ENCODE results near the gene TMEM143.

TMEM143 gene

GRCh38 chr19:48353677-48354076 is 10.1 kb downstream of the TMEM143 start:
- no peak for DNase-seq

GRCh38 chr19:48351341-48351752 is 12.4 kb downstream of the TMEM143 start:
- DNase-seq, result peak; percentile 19

- DNase-seq, result no peak
Observed at GRCh38 chr19:48350856-48351255, 12.9 kb downstream of the TMEM143 start.

GRCh38 chr19:48348737-48349136 is 15.0 kb downstream of the TMEM143 start:
- no peak for DNase-seq

GRCh38 chr19:48348045-48348444 is 15.7 kb downstream of the TMEM143 start:
- DNase-seq, result no peak

- no peak for DNase-seq
Observed at GRCh38 chr19:48346191-48346590, 17.5 kb downstream of the TMEM143 start.

GRCh38 chr19:48344892-48345291 is 18.8 kb downstream of the TMEM143 start:
- DNase-seq, result no peak

- DNase-seq, result no peak
Observed at GRCh38 chr19:48342841-48343540, 20.7 kb downstream of the TMEM143 start.

GRCh38 chr19:48342414-48342738 is 21.4 kb downstream of the TMEM143 start:
- no peak for DNase-seq

- DNase-seq, result no peak
Observed at GRCh38 chr19:48341515-48342413, 22.0 kb downstream of the TMEM143 start.

GRCh38 chr19:48340995-48341394 is 22.7 kb downstream of the TMEM143 start:
- no peak for DNase-seq

GRCh38 chr19:48338802-48339503 is 24.8 kb downstream of the TMEM143 start:
- no peak for DNase-seq

- DNase-seq, result no peak
Observed at GRCh38 chr19:48338253-48338755, 25.4 kb downstream of the TMEM143 start.

GRCh38 chr19:48333467-48334384 is 30.0 kb downstream of the TMEM143 start:
- DNase-seq, result peak; percentile 50

- peak; percentile 98 for DNase-seq
Observed at GRCh38 chr19:48332662-48333466, 30.9 kb downstream of the TMEM143 start.

GRCh38 chr19:48332351-48332661 is 31.4 kb downstream of the TMEM143 start:
- no peak for DNase-seq

- peak; percentile 71 for DNase-seq
Observed at GRCh38 chr19:48330012-48330681, 33.6 kb downstream of the TMEM143 start.

GRCh38 chr19:48329167-48329891 is 34.4 kb downstream of the TMEM143 start:
- no peak for DNase-seq

GRCh38 chr19:48325265-48325910 is 38.4 kb downstream of the TMEM143 start, which contains the start of gene EMP3:
EMP3 (plus strand) TSS chr19:48325552; CDS start chr19:48326845, 1,293 bp downstream.
- peak; percentile 26 for DNase-seq
